GM23338 (cell line): Measurements from ENCODE around the gene NKAIN2. TPM values are rescaled to one million over a fixed set of nuclear protein-coding genes. Genes with fewer than 3 reads are reported as not detected.

ENCODE experiments used
- ATAC-seq: fragments of 200-7000 bp; cut with Tn5 transposase; 3 replicates; pipeline ENCODE4 v1.9.1; 2020
- DNase-seq: peaks from one replicate; pipeline ENCODE4 v3.0.0-alpha.2; 2015; ENCODE audit warnings: low spot score
- H2AFZ ChIP-seq: fragments of 200-600 bp; sonication (generic); 2 replicates; pipeline ENCODE4 v1.8.0; 2016; ENCODE audit warnings: antibody characterized with exemption, mild to moderate bottlenecking, moderate library complexity
- H3F3A ChIP-seq: fragments of 200-600 bp; sonication (generic); replicated peaks from 2 replicates; pipeline ENCODE4 v1.8.0; 2017; ENCODE audit warnings: antibody characterized with exemption, mixed run types, low read depth
- H3K27ac ChIP-seq: fragments of 200-600 bp; sonication (generic); 2 replicates; pipeline ENCODE4 v1.6.1; 2016; ENCODE audit warnings: low read depth
- H3K27me3 ChIP-seq: fragments of 200-600 bp; sonication (generic); 2 replicates; pipeline ENCODE4 v1.8.0; 2016; ENCODE audit warnings: mild to moderate bottlenecking, mixed run types, moderate library complexity; ENCODE audit not compliant: insufficient read depth
- H3K36me3 ChIP-seq: fragments of 200-600 bp; sonication (generic); 2 replicates; pipeline ENCODE4 v1.8.0; 2016; ENCODE audit warnings: mild to moderate bottlenecking; ENCODE audit not compliant: insufficient read depth
- H3K4me1 ChIP-seq: fragments of 200-600 bp; sonication (generic); 2 replicates; pipeline ENCODE4 v1.8.0; 2016; ENCODE audit warnings: mild to moderate bottlenecking, moderate library complexity; ENCODE audit not compliant: insufficient read depth
- H3K4me2 ChIP-seq: fragments of 200-600 bp; sonication (generic); 2 replicates; pipeline ENCODE4 v1.7.1; 2017; ENCODE audit warnings: mixed run types
- H3K4me3 ChIP-seq: fragments of 200-600 bp; sonication (generic); 2 replicates; pipeline ENCODE4 v1.6.1; 2016; ENCODE audit warnings: mixed run types
- H3K79me2 ChIP-seq: fragments of 200-600 bp; sonication (generic); replicated peaks from 2 replicates; pipeline ENCODE4 v1.8.0; 2017; ENCODE audit warnings: mild to moderate bottlenecking; ENCODE audit not compliant: insufficient read depth
- H3K9me2 ChIP-seq: fragments of 200-600 bp; sonication (generic); 2 replicates; pipeline ENCODE4 v1.8.0; 2017; ENCODE audit not compliant: insufficient read depth
- H4K20me1 ChIP-seq: fragments of 200-600 bp; sonication (generic); replicated peaks from 2 replicates; pipeline ENCODE4 v1.8.0; 2017; ENCODE audit warnings: mild to moderate bottlenecking; ENCODE audit not compliant: insufficient read depth
- H3K27ac Mint-ChIP-seq: 2 replicates; pipeline ENCODE4 v1.8.0; 2020; ENCODE audit warnings: inconsistent platforms, mild to moderate bottlenecking, moderate library complexity, mixed read lengths
- H3K27me3 Mint-ChIP-seq: 3 replicates; pipeline ENCODE4 v1.8.0; 2022; ENCODE audit warnings: low read depth, mild to moderate bottlenecking, moderate library complexity, mixed read lengths, inconsistent platforms; ENCODE audit not compliant: insufficient read depth, poor library complexity
- H3K36me3 Mint-ChIP-seq: 3 replicates; pipeline ENCODE4 v1.8.0; 2021; ENCODE audit warnings: low read depth, mild to moderate bottlenecking, inconsistent platforms, moderate library complexity, mixed read lengths
- H3K4me1 Mint-ChIP-seq: 3 replicates; pipeline ENCODE4 v1.8.0; 2020; ENCODE audit warnings: mild to moderate bottlenecking, inconsistent platforms, mixed read lengths
- H3K4me3 Mint-ChIP-seq: 3 replicates; pipeline ENCODE4 v1.8.0; 2021; ENCODE audit warnings: moderate library complexity, mild to moderate bottlenecking, inconsistent platforms, mixed read lengths
- H3K9me3 Mint-ChIP-seq: 3 replicates; pipeline ENCODE4 v1.8.0; 2020; ENCODE audit warnings: moderate library complexity, mild to moderate bottlenecking, inconsistent platforms, mixed read lengths
- CREB1 ChIP-seq: fragments of 250-450 bp; sonication (Bioruptor Pico); IDR thresholded peaks from 2 replicates; pipeline ENCODE4 v1.5.0; 2020; ENCODE audit warnings: low read depth, mild to moderate bottlenecking, moderate library complexity
- EZH2phosphoT487 ChIP-seq: fragments of 200-600 bp; sonication (generic); IDR thresholded peaks from one replicate; pipeline ENCODE4 v1.8.1; 2018; ENCODE audit warnings: antibody characterized with exemption; ENCODE audit not compliant: unreplicated experiment
- JUNB ChIP-seq: IDR thresholded peaks from one replicate; pipeline ENCODE4 v1.6.1; 2016; ENCODE audit warnings: antibody characterized with exemption; ENCODE audit not compliant: unreplicated experiment
- NANOG ChIP-seq: IDR thresholded peaks from 2 replicates; pipeline ENCODE4 v1.6.1; 2016; ENCODE audit warnings: antibody characterized with exemption, borderline replicate concordance
- POLR2AphosphoS5 ChIP-seq: IDR thresholded peaks from 2 replicates; pipeline ENCODE4 v1.6.1; 2016; ENCODE audit warnings: antibody characterized with exemption, low read depth
- ZNF114 ChIP-seq: fragments of 250-450 bp; sonication (Bioruptor Pico); IDR thresholded peaks from 2 replicates; pipeline ENCODE4 v1.5.0; 2020; ENCODE audit warnings: mild to moderate bottlenecking, moderate library complexity
- ZNF331 ChIP-seq: fragments of 250-450 bp; sonication (Bioruptor Pico); IDR thresholded peaks from 2 replicates; pipeline ENCODE4 v1.5.0; 2020; ENCODE audit warnings: low read depth, mild to moderate bottlenecking, moderate library complexity
- polyA plus RNA-seq: library from polyadenylated mRNA; unstranded; fragments of >200 nt; fragmentation: Nextera tagmentation; extraction: Ambion mirVana; gene quantifications from 2 replicates; pipeline ENCODE4 v1.2.1, GENCODE V29; 2016
- total RNA-seq: library from RNA; depleted of rRNA; stranded (reverse); fragments of >200 nt; shearing (Covaris generic); gene quantifications from 2 replicates; pipeline ENCODE4 v1.2.3, GENCODE V29; 2014
- TF ChIP-seq, protein P1 (sequence below), 2 experiments: fragments of 200-600 bp in 1 of 2; sonication (generic) in 1 of 2; conservative IDR thresholded peaks; 2 replicates each; pipeline versions ENCODE4 v1.5.1 to v1.6.1; 2016 to 2017; ENCODE audit warnings: antibody characterized with exemption in 2 of 2, low read depth in 2 of 2, mild to moderate bottlenecking in 2 of 2, moderate library complexity in 1 of 2
- TF ChIP-seq, protein P2 (sequence below): fragments of 250-450 bp; sonication (Bioruptor Pico); IDR thresholded peaks from 2 replicates; pipeline ENCODE4 v1.5.0; 2020; ENCODE audit warnings: mild to moderate bottlenecking, moderate library complexity
- TF ChIP-seq, protein P3 (sequence below): IDR thresholded peaks from 2 replicates; pipeline ENCODE4 v1.6.1; 2016; ENCODE audit warnings: antibody characterized with exemption

Gene NKAIN2
- total and polyA plus RNA-seq, 2 experiments from 2014 or later: 0.39 to 1.1 TPM

DNA sequence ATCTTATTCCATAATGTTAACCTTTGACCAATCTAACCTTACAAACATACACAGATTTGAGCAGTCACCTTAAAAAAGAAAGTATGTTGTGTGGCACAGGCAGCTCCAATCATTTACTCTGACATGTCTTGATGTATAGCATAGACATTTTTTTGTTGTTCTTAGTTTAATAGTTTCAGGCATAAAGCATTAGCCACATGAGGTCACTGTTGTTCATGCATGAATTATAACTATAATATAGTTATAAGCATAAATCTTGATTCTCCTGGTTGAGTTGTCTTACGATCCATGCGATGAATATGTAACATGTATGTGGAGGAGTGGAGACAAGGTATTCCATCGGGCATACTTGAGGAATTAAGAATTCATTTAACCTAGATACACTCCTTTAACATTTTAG is 26.1 kb upstream of the NKAIN2 start:
- Mint-ChIP-seq H3K9me3 (no peaks in the 10 kb centered on the region), H3K4me1 (peaks cover 8% of the 10 kb centered on the region; the same call in 1 of the 3 replicates), H3K27ac (no peak overlapping the region), H3K27me3 (no peaks in the 10 kb centered on the region), H3K36me3 (no peaks in the 10 kb centered on the region), H3K4me3 (no peak overlapping the region)
- DNase-seq (no peak), ATAC-seq (no peak)
- H3K4me2 ChIP-seq: no peak overlapping the region
- H3K9me2 ChIP-seq: no peaks in the 10 kb centered on the region
- H3K79me2 ChIP-seq: no peaks in the 10 kb centered on the region
- no peaks in the 10 kb centered on the region for H3K36me3 ChIP-seq
- TF ChIP-seq, protein P1, sequence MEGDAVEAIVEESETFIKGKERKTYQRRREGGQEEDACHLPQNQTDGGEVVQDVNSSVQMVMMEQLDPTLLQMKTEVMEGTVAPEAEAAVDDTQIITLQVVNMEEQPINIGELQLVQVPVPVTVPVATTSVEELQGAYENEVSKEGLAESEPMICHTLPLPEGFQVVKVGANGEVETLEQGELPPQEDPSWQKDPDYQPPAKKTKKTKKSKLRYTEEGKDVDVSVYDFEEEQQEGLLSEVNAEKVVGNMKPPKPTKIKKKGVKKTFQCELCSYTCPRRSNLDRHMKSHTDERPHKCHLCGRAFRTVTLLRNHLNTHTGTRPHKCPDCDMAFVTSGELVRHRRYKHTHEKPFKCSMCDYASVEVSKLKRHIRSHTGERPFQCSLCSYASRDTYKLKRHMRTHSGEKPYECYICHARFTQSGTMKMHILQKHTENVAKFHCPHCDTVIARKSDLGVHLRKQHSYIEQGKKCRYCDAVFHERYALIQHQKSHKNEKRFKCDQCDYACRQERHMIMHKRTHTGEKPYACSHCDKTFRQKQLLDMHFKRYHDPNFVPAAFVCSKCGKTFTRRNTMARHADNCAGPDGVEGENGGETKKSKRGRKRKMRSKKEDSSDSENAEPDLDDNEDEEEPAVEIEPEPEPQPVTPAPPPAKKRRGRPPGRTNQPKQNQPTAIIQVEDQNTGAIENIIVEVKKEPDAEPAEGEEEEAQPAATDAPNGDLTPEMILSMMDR (conservative IDR thresholded peaks at IDR 0.05; ENCODE audit: low read depth in 2 of 2): no peak
- TF ChIP-seq NANOG (no peak), POLR2AphosphoS5 (no peak), ZNF331 (CRISPR knock-in tag) (no peak), EZH2phosphoT487 (no peak), CREB1 (CRISPR knock-in tag) (no peak), JUNB (no peak), ZNF114 (CRISPR knock-in tag) (no peak)
- TF ChIP-seq, protein P2, sequence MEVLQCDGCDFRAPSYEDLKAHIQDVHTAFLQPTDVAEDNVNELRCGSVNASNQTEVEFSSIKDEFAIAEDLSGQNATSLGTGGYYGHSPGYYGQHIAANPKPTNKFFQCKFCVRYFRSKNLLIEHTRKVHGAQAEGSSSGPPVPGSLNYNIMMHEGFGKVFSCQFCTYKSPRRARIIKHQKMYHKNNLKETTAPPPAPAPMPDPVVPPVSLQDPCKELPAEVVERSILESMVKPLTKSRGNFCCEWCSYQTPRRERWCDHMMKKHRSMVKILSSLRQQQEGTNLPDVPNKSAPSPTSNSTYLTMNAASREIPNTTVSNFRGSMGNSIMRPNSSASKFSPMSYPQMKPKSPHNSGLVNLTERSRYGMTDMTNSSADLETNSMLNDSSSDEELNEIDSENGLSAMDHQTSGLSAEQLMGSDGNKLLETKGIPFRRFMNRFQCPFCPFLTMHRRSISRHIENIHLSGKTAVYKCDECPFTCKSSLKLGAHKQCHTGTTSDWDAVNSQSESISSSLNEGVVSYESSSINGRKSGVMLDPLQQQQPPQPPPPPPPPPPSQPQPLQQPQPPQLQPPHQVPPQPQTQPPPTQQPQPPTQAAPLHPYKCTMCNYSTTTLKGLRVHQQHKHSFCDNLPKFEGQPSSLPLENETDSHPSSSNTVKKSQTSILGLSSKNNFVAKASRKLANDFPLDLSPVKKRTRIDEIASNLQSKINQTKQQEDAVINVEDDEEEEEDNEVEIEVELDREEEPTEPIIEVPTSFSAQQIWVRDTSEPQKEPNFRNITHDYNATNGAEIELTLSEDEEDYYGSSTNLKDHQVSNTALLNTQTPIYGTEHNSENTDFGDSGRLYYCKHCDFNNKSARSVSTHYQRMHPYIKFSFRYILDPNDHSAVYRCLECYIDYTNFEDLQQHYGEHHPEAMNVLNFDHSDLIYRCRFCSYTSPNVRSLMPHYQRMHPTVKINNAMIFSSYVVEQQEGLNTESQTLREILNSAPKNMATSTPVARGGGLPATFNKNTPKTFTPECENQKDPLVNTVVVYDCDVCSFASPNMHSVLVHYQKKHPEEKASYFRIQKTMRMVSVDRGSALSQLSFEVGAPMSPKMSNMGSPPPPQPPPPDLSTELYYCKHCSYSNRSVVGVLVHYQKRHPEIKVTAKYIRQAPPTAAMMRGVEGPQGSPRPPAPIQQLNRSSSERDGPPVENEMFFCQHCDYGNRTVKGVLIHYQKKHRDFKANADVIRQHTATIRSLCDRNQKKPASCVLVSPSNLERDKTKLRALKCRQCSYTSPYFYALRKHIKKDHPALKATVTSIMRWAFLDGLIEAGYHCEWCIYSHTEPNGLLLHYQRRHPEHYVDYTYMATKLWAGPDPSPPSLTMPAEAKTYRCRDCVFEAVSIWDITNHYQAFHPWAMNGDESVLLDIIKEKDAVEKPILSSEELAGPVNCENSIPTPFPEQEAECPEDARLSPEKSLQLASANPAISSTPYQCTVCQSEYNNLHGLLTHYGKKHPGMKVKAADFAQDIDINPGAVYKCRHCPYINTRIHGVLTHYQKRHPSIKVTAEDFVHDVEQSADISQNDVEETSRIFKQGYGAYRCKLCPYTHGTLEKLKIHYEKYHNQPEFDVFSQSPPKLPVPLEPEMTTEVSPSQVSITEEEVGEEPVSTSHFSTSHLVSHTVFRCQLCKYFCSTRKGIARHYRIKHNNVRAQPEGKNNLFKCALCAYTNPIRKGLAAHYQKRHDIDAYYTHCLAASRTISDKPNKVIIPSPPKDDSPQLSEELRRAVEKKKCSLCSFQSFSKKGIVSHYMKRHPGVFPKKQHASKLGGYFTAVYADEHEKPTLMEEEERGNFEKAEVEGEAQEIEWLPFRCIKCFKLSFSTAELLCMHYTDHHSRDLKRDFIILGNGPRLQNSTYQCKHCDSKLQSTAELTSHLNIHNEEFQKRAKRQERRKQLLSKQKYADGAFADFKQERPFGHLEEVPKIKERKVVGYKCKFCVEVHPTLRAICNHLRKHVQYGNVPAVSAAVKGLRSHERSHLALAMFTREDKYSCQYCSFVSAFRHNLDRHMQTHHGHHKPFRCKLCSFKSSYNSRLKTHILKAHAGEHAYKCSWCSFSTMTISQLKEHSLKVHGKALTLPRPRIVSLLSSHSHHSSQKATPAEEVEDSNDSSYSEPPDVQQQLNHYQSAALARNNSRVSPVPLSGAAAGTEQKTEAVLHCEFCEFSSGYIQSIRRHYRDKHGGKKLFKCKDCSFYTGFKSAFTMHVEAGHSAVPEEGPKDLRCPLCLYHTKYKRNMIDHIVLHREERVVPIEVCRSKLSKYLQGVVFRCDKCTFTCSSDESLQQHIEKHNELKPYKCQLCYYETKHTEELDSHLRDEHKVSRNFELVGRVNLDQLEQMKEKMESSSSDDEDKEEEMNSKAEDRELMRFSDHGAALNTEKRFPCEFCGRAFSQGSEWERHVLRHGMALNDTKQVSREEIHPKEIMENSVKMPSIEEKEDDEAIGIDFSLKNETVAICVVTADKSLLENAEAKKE (CRISPR knock-in tag): no peak
- TF ChIP-seq, protein P3, sequence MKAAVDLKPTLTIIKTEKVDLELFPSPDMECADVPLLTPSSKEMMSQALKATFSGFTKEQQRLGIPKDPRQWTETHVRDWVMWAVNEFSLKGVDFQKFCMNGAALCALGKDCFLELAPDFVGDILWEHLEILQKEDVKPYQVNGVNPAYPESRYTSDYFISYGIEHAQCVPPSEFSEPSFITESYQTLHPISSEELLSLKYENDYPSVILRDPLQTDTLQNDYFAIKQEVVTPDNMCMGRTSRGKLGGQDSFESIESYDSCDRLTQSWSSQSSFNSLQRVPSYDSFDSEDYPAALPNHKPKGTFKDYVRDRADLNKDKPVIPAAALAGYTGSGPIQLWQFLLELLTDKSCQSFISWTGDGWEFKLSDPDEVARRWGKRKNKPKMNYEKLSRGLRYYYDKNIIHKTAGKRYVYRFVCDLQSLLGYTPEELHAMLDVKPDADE: no peak
- H3F3A ChIP-seq: no peaks in the 10 kb centered on the region
- no peak overlapping the region for H3K4me3 ChIP-seq
- H2AFZ ChIP-seq: no peak overlapping the region
- H3K27ac ChIP-seq: no peak overlapping the region
- H4K20me1 ChIP-seq: no peaks in the 10 kb centered on the region
- H3K4me1 ChIP-seq: no peaks in the 10 kb centered on the region
- H3K27me3 ChIP-seq: no peaks in the 10 kb centered on the region
